ENCODE results near the gene ABI3BP. TPM values are rescaled to one million over a fixed set of nuclear protein-coding genes. Genes with fewer than 3 reads are reported as not detected.

The ABI3BP gene
- polyA plus RNA-seq, 1 of the 3 experiments (the other 2 are of a cell fraction): 8.4 TPM

- TF ChIP-seq ZBTB33 (IDR thresholded peaks at IDR 0.05; ENCODE audit: borderline replicate concordance, low read depth) (peak; percentile 31; the same call in 1 of the 2 replicates), RCOR1 (IDR thresholded peaks at IDR 0.05; ENCODE audit: low read length) (no peak), CTCF (IDR thresholded peaks at IDR 0.05) (no peak), JUND (IDR thresholded peaks at IDR 0.05) (peak; percentile 81)
Observed at GRCh38 chr3:100954990-100955389, 38.2 kb downstream of the ABI3BP start (continued).

- Histone ChIP-seq H3K4me3 (ENCODE audit: low read depth in 2 of 2, low read length in 1 of 2) (no peak overlapping the region), H3K9me3 (no peaks in the 10 kb centered on the region), H3K9ac (peak overlapping the region; percentile 28; the same call in 1 of the 2 replicates), H2AFZ (ENCODE audit: low read depth) (no peak overlapping the region), H3K36me3 (replicated peaks in 1 of 2; ENCODE audit: control insufficient read depth in 1 of 2, insufficient read depth in 2 of 2, low read length in 1 of 2) (no peaks in the 10 kb centered on the region), H3K4me2 (peak overlapping the region; percentile 64; the same call in 1 of the 2 replicates), H3K27ac (ENCODE audit: low read depth in 2 of 2, low read length in 1 of 2) (peak overlapping the region; percentile 36 to 74; a peak in 3 of 4 replicates), H3F3A (replicated peaks; ENCODE audit: insufficient read depth) (peaks cover 33% of the 10 kb centered on the region), H3K4me1 (ENCODE audit: control insufficient read depth in 1 of 2, insufficient read depth in 2 of 2, low read depth in 1 of 2, low read length in 1 of 2) (peaks cover 0 to 8% of the 10 kb centered on the region in 2 experiments; a peak in 2 of 4 replicates), H3K9me2 (no peaks in the 10 kb centered on the region), H4K20me1 (ENCODE audit: insufficient read depth) (no peaks in the 10 kb centered on the region), H3K27me3 (ENCODE audit: insufficient read depth) (no peaks in the 10 kb centered on the region), H3K79me2 (ENCODE audit: insufficient read depth) (no peaks in the 10 kb centered on the region)
- TF ChIP-seq REST (IDR thresholded peaks at IDR 0.05; ENCODE audit: low read depth, low read length): no peak
- TF ChIP-seq ELF1 (IDR thresholded peaks at IDR 0.05): no peak
- TF ChIP-seq GABPA (IDR thresholded peaks at IDR 0.05; ENCODE audit: low read depth): no peak
- TF ChIP-seq NRF1 (IDR thresholded peaks at IDR 0.05; ENCODE audit: low read depth, low read length): no peak
- TF ChIP-seq RFX5 (IDR thresholded peaks at IDR 0.05; ENCODE audit: low read length): no peak
- TF ChIP-seq TAF1 (IDR thresholded peaks at IDR 0.05; ENCODE audit: borderline replicate concordance, low read depth, low read length): no peak
- no peak for DNase-seq
- 77% methylated on average over 3 of the region's 3 CpGs for WGBS (ENCODE audit: low lambda C conversion rate)
- ChIA-PET CTCF (no interaction called here), POLR2A (no interaction called here)
Observed at GRCh38 chr3:100954199-100954935, 38.9 kb downstream of the ABI3BP start.
